Measurements from ENCODE around the gene INAFM1. TPM values are rescaled to one million over a fixed set of nuclear protein-coding genes. Genes with fewer than 3 reads are reported as not detected.
"Not testable (repeated sequence)": the region's sequence is repeated elsewhere in the genome, so short reads cannot be mapped to it uniquely, and the experiment has no call there.

INAFM1 gene
- total RNA-seq, 3 donors from 2014 or later (not counting 1 experiment from before 2014, with no cell fraction given) = 9.1 to 10.3 (median 9.5) TPM

DNA sequence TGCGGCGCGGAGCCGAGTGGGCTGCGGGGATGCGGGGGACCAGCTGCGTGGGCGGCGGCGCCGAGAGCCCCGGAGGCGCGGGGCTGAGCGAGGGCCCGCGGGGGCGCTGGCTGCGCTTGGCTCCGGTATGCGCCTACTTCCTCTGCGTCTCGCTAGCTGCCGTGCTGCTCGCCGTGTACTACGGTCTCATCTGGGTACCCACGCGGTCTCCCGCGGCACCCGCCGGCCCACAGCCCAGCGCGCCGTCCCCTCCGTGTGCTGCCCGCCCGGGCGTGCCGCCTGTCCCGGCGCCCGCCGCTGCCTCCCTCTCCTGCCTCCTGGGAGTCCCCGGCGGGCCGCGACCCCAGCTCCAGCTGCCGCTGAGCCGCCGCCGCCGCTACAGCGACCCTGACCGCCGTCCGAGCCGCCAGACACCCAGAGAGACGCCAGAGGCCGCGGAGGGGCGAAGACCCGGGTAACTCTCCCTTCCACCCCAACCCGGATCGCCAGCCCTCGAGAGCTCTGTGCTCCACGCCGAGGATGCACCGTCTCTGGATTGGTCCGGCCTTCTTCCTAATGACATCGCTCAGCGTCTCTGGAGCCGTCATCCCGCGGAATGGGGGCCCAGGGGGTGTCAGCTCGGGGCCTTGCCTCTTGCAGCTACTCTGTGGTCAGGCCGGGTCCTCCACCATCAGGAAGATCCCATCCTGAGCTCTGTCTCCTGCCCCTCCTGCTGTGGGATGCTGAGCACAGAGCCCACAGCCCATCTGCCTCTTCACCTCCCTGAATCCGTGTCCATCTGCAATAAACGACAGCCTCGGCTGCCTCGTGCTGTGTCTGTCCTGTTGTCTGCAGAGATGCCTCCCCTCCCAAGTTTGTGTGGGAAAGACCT is 441 bp downstream of the INAFM1 start:
- WGBS (ENCODE audit: insufficient coverage) = 13% methylated on average over 82 of the region's 82 CpGs
- Mint-ChIP-seq H3K27ac (peak overlapping the region; percentile 68 to 96), H3K27me3 (ENCODE audit: low read depth in 2 of 2) (no peaks in the 10 kb centered on the region), H3K4me3 (peak overlapping the region; percentile 85), H3K9me3 (no peaks in the 10 kb centered on the region), H3K36me3 (no peaks in the 10 kb centered on the region), H3K4me1 (peaks cover 14 to 37% of the 10 kb centered on the region in 2 donors)
- Histone ChIP-seq H3K27me3 (ENCODE audit: control insufficient read depth, insufficient read depth, low read length) (no peaks in the 10 kb centered on the region), H3K4me1 (ENCODE audit: control insufficient read depth, insufficient read depth, low read length) (peaks cover 23% of the 10 kb centered on the region), H3K9me3 (ENCODE audit: control insufficient read depth, insufficient read depth, low read length) (no peaks in the 10 kb centered on the region), H3K27ac (ENCODE audit: low read length) (no peak overlapping the region), H3K4me3 (ENCODE audit: low read length) (no peak overlapping the region), H3K36me3 (ENCODE audit: control insufficient read depth, insufficient read depth, low read length) (peaks cover 16% of the 10 kb centered on the region)
- TF ChIP-seq, protein P1, sequence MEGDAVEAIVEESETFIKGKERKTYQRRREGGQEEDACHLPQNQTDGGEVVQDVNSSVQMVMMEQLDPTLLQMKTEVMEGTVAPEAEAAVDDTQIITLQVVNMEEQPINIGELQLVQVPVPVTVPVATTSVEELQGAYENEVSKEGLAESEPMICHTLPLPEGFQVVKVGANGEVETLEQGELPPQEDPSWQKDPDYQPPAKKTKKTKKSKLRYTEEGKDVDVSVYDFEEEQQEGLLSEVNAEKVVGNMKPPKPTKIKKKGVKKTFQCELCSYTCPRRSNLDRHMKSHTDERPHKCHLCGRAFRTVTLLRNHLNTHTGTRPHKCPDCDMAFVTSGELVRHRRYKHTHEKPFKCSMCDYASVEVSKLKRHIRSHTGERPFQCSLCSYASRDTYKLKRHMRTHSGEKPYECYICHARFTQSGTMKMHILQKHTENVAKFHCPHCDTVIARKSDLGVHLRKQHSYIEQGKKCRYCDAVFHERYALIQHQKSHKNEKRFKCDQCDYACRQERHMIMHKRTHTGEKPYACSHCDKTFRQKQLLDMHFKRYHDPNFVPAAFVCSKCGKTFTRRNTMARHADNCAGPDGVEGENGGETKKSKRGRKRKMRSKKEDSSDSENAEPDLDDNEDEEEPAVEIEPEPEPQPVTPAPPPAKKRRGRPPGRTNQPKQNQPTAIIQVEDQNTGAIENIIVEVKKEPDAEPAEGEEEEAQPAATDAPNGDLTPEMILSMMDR (IDR thresholded peaks at IDR 0.05) = no peak
- DNase-seq (peak; percentile 40 to 44), ATAC-seq (peak; percentile 15 to 33 (median 24))
- intact Hi-C loops (cut with micrococcal nuclease) = loop anchor here (1.0 to 10.0 kb wide), 3 partner anchors 18 to 420 kb away; partner anchors contain the start of gene AP2S1

- Mint-ChIP-seq H3K9me3 (no peaks in the 10 kb centered on the region), H3K27me3 (ENCODE audit: low read depth in 2 of 2) (no peaks in the 10 kb centered on the region), H3K36me3 (no peaks in the 10 kb centered on the region), H3K4me1 (peaks cover 14 to 37% of the 10 kb centered on the region in 2 donors), H3K4me3 (peak overlapping the region; percentile 85), H3K27ac (peak overlapping the region; percentile 68 to 96)
- intact Hi-C loops (cut with micrococcal nuclease) = loop anchor here (10.0 kb wide), 1 partner anchor 421 kb away; the partner anchor contains the start of gene AP2S1
- DNase-seq = no peak
- H3K36me3 ChIP-seq (ENCODE audit: control insufficient read depth, insufficient read depth, low read length) = peaks cover 9% of the 10 kb centered on the region
- H3K27me3 ChIP-seq (ENCODE audit: control insufficient read depth, insufficient read depth, low read length) = no peaks in the 10 kb centered on the region
- no peak for ATAC-seq
- H3K9me3 ChIP-seq (ENCODE audit: control insufficient read depth, insufficient read depth, low read length) = no peaks in the 10 kb centered on the region
- H3K4me1 ChIP-seq (ENCODE audit: control insufficient read depth, insufficient read depth, low read length) = peaks cover 23% of the 10 kb centered on the region
- TF ChIP-seq, protein P1 (IDR thresholded peaks at IDR 0.05) = no peak
- no peak overlapping the region for H3K27ac ChIP-seq (ENCODE audit: low read length)
- H3K4me3 ChIP-seq (ENCODE audit: low read length) = no peak overlapping the region
- 97% methylated on average over 12 of the region's 13 CpGs for WGBS (ENCODE audit: insufficient coverage)
These were observed 1.2 kb downstream of the INAFM1 start for GRCh38 chr19:47275791-47276461.

GRCh38 chr19:47276513-47276912 is 1.8 kb downstream of the INAFM1 start:
- 95% methylated on average over 2 of the region's 3 CpGs for WGBS (ENCODE audit: insufficient coverage)
- not testable (repeated sequence) for DNase-seq; H3K27me3 ChIP-seq (ENCODE audit: control insufficient read depth, insufficient read depth, low read length); H3K36me3 ChIP-seq (ENCODE audit: control insufficient read depth, insufficient read depth, low read length); H3K27ac Mint-ChIP-seq; H3K4me3 ChIP-seq (ENCODE audit: low read length); H3K9me3 ChIP-seq (ENCODE audit: control insufficient read depth, insufficient read depth, low read length); H3K36me3 Mint-ChIP-seq; H3K27me3 Mint-ChIP-seq (ENCODE audit: low read depth in 2 of 2); ATAC-seq; H3K9me3 Mint-ChIP-seq; H3K27ac ChIP-seq (ENCODE audit: low read length); H3K4me3 Mint-ChIP-seq
- intact Hi-C loops (cut with micrococcal nuclease) = loop anchor here (10.0 kb wide), 1 partner anchor 422 kb away; the partner anchor contains the start of gene AP2S1
- H3K4me1 Mint-ChIP-seq = peaks cover 14 to 37% of the 10 kb centered on the region in 2 donors
- H3K4me1 ChIP-seq (ENCODE audit: control insufficient read depth, insufficient read depth, low read length) = peaks cover 23% of the 10 kb centered on the region
